ENCODE measurements around the gene GAPDHS. TPM values are rescaled to one million over a fixed set of nuclear protein-coding genes. Genes with fewer than 3 reads are reported as not detected.

GAPDHS gene
- total and polyA plus RNA-seq, 2 donors from 2014 or later = not detected

DNA sequence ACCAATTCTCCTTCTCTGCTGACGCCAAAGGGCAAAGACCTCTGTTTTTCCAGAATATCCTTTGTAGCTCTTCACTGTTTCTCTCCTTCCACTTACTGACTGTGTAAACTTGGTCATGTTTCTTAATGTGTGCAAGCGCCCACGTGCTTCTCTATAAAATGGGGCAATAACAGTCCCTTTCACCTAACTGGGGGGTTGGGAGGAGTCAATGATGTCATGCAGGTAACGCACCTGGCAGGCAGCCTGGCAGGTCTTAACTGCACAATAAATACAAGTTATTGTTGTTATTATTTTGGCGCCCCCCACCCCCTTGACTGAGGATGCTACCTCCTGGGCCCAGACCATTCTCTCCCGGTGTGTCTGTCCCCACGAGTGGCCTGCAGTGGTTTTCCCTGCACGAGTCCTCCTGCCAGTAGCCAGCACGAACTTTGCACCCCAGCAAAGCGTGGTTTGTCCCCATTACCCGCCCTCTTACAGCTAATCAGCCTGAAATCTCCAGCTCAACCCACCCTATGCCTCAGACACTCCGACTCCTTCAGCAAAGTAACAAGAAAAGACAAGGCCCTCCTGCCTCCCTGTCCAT lies 10.4 kb upstream of the GAPDHS start:
- no peaks in the 10 kb centered on the region for H3K36me3 ChIP-seq (ENCODE audit: control insufficient read depth in 2 of 3, insufficient read depth in 3 of 3, low read length in 3 of 3)
- intact Hi-C loops (cut with DNase I) = no loop called here
- no peak overlapping the region for H3K4me3 ChIP-seq (ENCODE audit: low read length in 3 of 3)
- no peaks in the 10 kb centered on the region for H3K4me1 ChIP-seq (ENCODE audit: control insufficient read depth in 2 of 3, insufficient read depth in 2 of 3, low read depth in 1 of 3, low read length in 3 of 3)
- no peak for FAIRE-seq
- no peaks in the 10 kb centered on the region for H3K27me3 ChIP-seq (ENCODE audit: control insufficient read depth, insufficient read depth, low read length)
- no peaks in the 10 kb centered on the region for H3K9me3 ChIP-seq (ENCODE audit: control insufficient read depth in 2 of 3, insufficient read depth in 1 of 3, low read length in 3 of 3)
- no peak overlapping the region for H3K9ac ChIP-seq (ENCODE audit: low read length in 3 of 3)
- DNase-seq = no peak
- no peak overlapping the region for H3K27ac ChIP-seq (ENCODE audit: low read depth in 2 of 2, low read length in 2 of 2)
- TF ChIP-seq, protein P1, sequence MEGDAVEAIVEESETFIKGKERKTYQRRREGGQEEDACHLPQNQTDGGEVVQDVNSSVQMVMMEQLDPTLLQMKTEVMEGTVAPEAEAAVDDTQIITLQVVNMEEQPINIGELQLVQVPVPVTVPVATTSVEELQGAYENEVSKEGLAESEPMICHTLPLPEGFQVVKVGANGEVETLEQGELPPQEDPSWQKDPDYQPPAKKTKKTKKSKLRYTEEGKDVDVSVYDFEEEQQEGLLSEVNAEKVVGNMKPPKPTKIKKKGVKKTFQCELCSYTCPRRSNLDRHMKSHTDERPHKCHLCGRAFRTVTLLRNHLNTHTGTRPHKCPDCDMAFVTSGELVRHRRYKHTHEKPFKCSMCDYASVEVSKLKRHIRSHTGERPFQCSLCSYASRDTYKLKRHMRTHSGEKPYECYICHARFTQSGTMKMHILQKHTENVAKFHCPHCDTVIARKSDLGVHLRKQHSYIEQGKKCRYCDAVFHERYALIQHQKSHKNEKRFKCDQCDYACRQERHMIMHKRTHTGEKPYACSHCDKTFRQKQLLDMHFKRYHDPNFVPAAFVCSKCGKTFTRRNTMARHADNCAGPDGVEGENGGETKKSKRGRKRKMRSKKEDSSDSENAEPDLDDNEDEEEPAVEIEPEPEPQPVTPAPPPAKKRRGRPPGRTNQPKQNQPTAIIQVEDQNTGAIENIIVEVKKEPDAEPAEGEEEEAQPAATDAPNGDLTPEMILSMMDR (IDR thresholded peaks at IDR 0.05; ENCODE audit: borderline replicate concordance, extremely low read depth, insufficient read depth) = no peak

DNA sequence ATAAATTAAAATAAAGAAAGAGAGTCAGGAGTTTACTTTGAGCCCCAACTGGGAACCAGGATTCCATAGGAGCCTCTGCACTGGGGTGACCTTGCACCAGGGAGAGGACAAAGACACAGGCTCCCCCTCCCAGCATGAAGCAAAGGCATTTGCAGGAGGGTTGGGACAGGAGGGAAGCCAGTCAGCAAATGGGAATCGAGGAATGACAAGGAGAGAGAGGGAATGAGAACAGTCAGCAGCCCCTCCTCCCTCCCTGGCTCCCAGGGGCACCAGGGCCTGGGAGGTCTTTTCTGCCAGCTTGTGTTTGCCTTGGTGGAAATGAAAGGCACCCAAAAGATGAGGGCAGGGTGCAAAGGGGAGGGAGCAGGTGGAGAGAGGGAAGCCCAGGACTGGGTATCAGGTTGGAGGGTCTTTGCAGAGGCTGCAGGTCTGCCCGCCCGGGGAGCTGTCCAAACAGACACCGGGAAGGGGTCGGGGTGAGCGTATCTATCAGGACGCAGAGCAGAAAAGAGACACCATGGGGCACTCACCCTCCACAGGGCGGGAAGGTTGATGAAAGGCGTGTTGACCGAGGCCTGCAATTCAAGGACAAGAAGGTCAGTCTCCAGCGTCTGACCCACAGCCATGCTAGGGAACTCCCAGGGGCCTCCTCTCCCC lies 8.9 kb upstream of the GAPDHS start:
- FAIRE-seq (no peak), DNase-seq (no peak)
- H3K27ac ChIP-seq (ENCODE audit: low read depth in 2 of 2, low read length in 2 of 2) = no peak overlapping the region
- H3K4me1 ChIP-seq (ENCODE audit: control insufficient read depth in 2 of 3, insufficient read depth in 2 of 3, low read depth in 1 of 3, low read length in 3 of 3) = no peaks in the 10 kb centered on the region
- H3K4me3 ChIP-seq (ENCODE audit: low read length in 3 of 3) = no peak overlapping the region
- no peaks in the 10 kb centered on the region for H3K27me3 ChIP-seq (ENCODE audit: control insufficient read depth, insufficient read depth, low read length)
- H3K9ac ChIP-seq (ENCODE audit: low read length in 3 of 3) = no peak overlapping the region
- TF ChIP-seq, protein P1 (IDR thresholded peaks at IDR 0.05; ENCODE audit: borderline replicate concordance, extremely low read depth, insufficient read depth) = no peak
- intact Hi-C loops (cut with DNase I) = no loop called here
- H3K9me3 ChIP-seq (ENCODE audit: control insufficient read depth in 2 of 3, insufficient read depth in 1 of 3, low read length in 3 of 3) = no peaks in the 10 kb centered on the region
- H3K36me3 ChIP-seq (ENCODE audit: control insufficient read depth in 2 of 3, insufficient read depth in 3 of 3, low read length in 3 of 3) = no peaks in the 10 kb centered on the region

DNA sequence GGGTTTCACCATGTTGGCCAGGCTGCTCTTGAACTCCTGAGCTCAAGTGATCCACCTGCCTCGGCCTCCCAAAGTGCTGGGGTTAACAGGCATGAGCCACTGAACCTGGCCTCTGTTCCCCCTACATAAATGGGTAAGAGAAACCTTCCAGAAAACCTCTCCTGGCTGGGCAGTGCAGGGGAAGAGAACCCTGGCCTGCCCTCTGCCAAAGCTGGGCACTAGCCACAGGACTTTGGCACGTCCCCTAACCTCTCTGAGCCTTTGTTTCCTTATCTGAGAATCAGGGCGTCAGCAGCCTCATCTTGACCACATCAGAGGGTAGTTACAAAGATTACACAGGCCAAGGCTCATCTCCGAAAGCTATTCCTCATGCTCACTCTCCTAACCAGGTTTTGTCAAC lies 7.4 kb upstream of the GAPDHS start:
- Histone ChIP-seq H3K9ac (ENCODE audit: low read length in 3 of 3) (no peak overlapping the region), H3K4me1 (ENCODE audit: control insufficient read depth in 2 of 3, insufficient read depth in 2 of 3, low read depth in 1 of 3, low read length in 3 of 3) (no peaks in the 10 kb centered on the region), H3K27ac (ENCODE audit: low read depth in 2 of 2, low read length in 2 of 2) (no peak overlapping the region), H3K27me3 (ENCODE audit: control insufficient read depth, insufficient read depth, low read length) (no peaks in the 10 kb centered on the region), H3K36me3 (ENCODE audit: control insufficient read depth in 2 of 3, insufficient read depth in 3 of 3, low read length in 3 of 3) (no peaks in the 10 kb centered on the region), H3K4me3 (ENCODE audit: low read length in 3 of 3) (no peak overlapping the region), H3K9me3 (ENCODE audit: control insufficient read depth in 2 of 3, insufficient read depth in 1 of 3, low read length in 3 of 3) (no peaks in the 10 kb centered on the region)
- intact Hi-C loops (cut with DNase I) = no loop called here
- no peak for FAIRE-seq
- TF ChIP-seq, protein P1 (IDR thresholded peaks at IDR 0.05; ENCODE audit: borderline replicate concordance, extremely low read depth, insufficient read depth) = no peak
- no peak for DNase-seq

Measured in kidney (tissue), 14 donors.